Inferior parietal cortex (tissue), 1 donor: ENCODE data around the gene DNAJC4.

Experiments
- DNase-seq: peaks from one replicate; pipeline ENCODE4 v3.0.0-alpha.2; 2016; ENCODE audit errors: extremely low spot score

DNAJC4 gene

GRCh38 chr11:64208086-64208795 lies 22.1 kb upstream of the DNAJC4 start:
- DNase-seq: no peak

GRCh38 chr11:64208796-64209562 lies 21.4 kb upstream of the DNAJC4 start:
- DNase-seq: no peak

GRCh38 chr11:64209563-64209843 lies 20.8 kb upstream of the DNAJC4 start:
- DNase-seq: no peak

GRCh38 chr11:64210301-64211020 lies 19.9 kb upstream of the DNAJC4 start:
- DNase-seq: no peak

GRCh38 chr11:64211181-64211872 lies 19.0 kb upstream of the DNAJC4 start:
- no peak for DNase-seq

- DNase-seq: no peak
Observed at GRCh38 chr11:64216879-64217278, 13.5 kb upstream of the DNAJC4 start.

- no peak for DNase-seq
Observed at GRCh38 chr11:64218628-64219353, 11.6 kb upstream of the DNAJC4 start.

GRCh38 chr11:64219354-64219684 lies 11.0 kb upstream of the DNAJC4 start:
- no peak for DNase-seq

- no peak for DNase-seq
Observed at GRCh38 chr11:64219755-64220154, 10.6 kb upstream of the DNAJC4 start.

- DNase-seq: no peak
Observed at GRCh38 chr11:64220271-64220670, 10.1 kb upstream of the DNAJC4 start.

- DNase-seq: no peak
Observed at GRCh38 chr11:64220798-64221197, 9.6 kb upstream of the DNAJC4 start.

GRCh38 chr11:64222651-64223000 lies 7.7 kb upstream of the DNAJC4 start:
- no peak for DNase-seq

- DNase-seq: no peak
Observed at GRCh38 chr11:64223001-64223651, 7.2 kb upstream of the DNAJC4 start.

GRCh38 chr11:64224151-64224890 lies 6.0 kb upstream of the DNAJC4 start:
- DNase-seq: no peak

GRCh38 chr11:64224891-64225607 lies 5.3 kb upstream of the DNAJC4 start:
- DNase-seq: no peak

- peak; percentile 89 for DNase-seq
Observed at GRCh38 chr11:64225608-64226506, 4.5 kb upstream of the DNAJC4 start, which contains the start of the genes NUDT22 and TRPT1. NUDT22 (plus strand) TSS chr11:64226274; CDS start chr11:64226653, 379 bp downstream. TRPT1 (minus strand) TSS chr11:64226186; CDS start chr11:64225860, 326 bp downstream.

GRCh38 chr11:64226507-64227051 lies 3.8 kb upstream of the DNAJC4 start:
- DNase-seq: no peak

GRCh38 chr11:64227405-64227956 lies 2.9 kb upstream of the DNAJC4 start:
- DNase-seq: no peak
